ENCODE measurements around the gene SPPL3.
"Not testable (repeated sequence)": the region's sequence is repeated elsewhere in the genome, so short reads cannot be mapped to it uniquely, and the experiment has no call there.

Gene SPPL3

GRCh38 chr12:120904197-120904773 is at the start of gene SPPL3:
TSS of gene SPPL3 (minus strand) at chr12:120904358. CDS start at chr12:120903867, 491 bp downstream.
- Histone ChIP-seq H3K9ac (ENCODE audit: low read length) (peak within 1 kb of the TSS; percentile 88), H3K4me2 (ENCODE audit: low read depth, low read length, poor library complexity, severe bottlenecking) (peak within 1 kb of the TSS; percentile 80), H2AFZ (ENCODE audit: low read depth, low read length, severe bottlenecking) (peak within 1 kb of the TSS; percentile 74), H3K27me3 (ENCODE audit: low read length) (no peaks in the 10 kb centered on the region), H4K20me1 (ENCODE audit: low read depth, low read length) (peaks cover 6% of the 10 kb centered on the region; the same call in 1 of the 2 replicates), H3F3A (ENCODE audit: insufficient read depth) (no peaks in the 10 kb centered on the region; the same call in 1 of the 2 replicates), H3K27ac (ENCODE audit: low read depth, low read length) (peak within 1 kb of the TSS; percentile 64), H3K4me3 (ENCODE audit: insufficient read depth, low read length, poor library complexity, severe bottlenecking) (peak within 1 kb of the TSS; percentile 94), H3K79me2 (ENCODE audit: insufficient read depth, low read length) (peaks cover 44% of the 10 kb centered on the region), H3K9me3 (ENCODE audit: insufficient read depth, low read length) (no peaks in the 10 kb centered on the region), H3K9me2 (replicated peaks; ENCODE audit: insufficient read depth, low read length) (no peaks in the 10 kb centered on the region), H3K36me3 (ENCODE audit: low read length) (no peaks in the 10 kb centered on the region)
- TF ChIP-seq CTCF (IDR thresholded peaks at IDR 0.05; ENCODE audit: insufficient read depth, low read length, poor library complexity, severe bottlenecking), result no peak
- TF ChIP-seq EZH2phosphoT487 (conservative IDR thresholded peaks at IDR 0.05; ENCODE audit: low read length), result no peak

GRCh38 chr12:120950807-120951206 is 46.6 kb upstream of the SPPL3 start:
- H3F3A ChIP-seq (ENCODE audit: insufficient read depth), result no peaks in the 10 kb centered on the region
- H3K36me3 ChIP-seq (ENCODE audit: low read length), result no peaks in the 10 kb centered on the region
- no peak overlapping the region for H2AFZ ChIP-seq (ENCODE audit: low read depth, low read length, severe bottlenecking)
- H3K4me2 ChIP-seq (ENCODE audit: low read depth, low read length, poor library complexity, severe bottlenecking), result no peak overlapping the region
- H3K27me3 ChIP-seq (ENCODE audit: low read length), result no peaks in the 10 kb centered on the region
- H4K20me1 ChIP-seq (ENCODE audit: low read depth, low read length), result no peaks in the 10 kb centered on the region
- no peak overlapping the region for H3K4me3 ChIP-seq (ENCODE audit: insufficient read depth, low read length, poor library complexity, severe bottlenecking)
- no peaks in the 10 kb centered on the region for H3K9me2 ChIP-seq (replicated peaks; ENCODE audit: insufficient read depth, low read length)
- no peak overlapping the region for H3K9ac ChIP-seq (ENCODE audit: low read length)
- TF ChIP-seq CTCF (IDR thresholded peaks at IDR 0.05; ENCODE audit: insufficient read depth, low read length, poor library complexity, severe bottlenecking) (no peak), EZH2phosphoT487 (conservative IDR thresholded peaks at IDR 0.05; ENCODE audit: low read length) (no peak)
- no peaks in the 10 kb centered on the region for H3K79me2 ChIP-seq (ENCODE audit: insufficient read depth, low read length)
- no peaks in the 10 kb centered on the region for H3K9me3 ChIP-seq (ENCODE audit: insufficient read depth, low read length)
- no peak overlapping the region for H3K27ac ChIP-seq (ENCODE audit: low read depth, low read length)

- H3K36me3 ChIP-seq (ENCODE audit: low read length); H3K4me2 ChIP-seq (ENCODE audit: low read depth, low read length, poor library complexity, severe bottlenecking); H3K27me3 ChIP-seq (ENCODE audit: low read length); H4K20me1 ChIP-seq (ENCODE audit: low read depth, low read length); H3K27ac ChIP-seq (ENCODE audit: low read depth, low read length); H3F3A ChIP-seq (ENCODE audit: insufficient read depth); H3K9me3 ChIP-seq (ENCODE audit: insufficient read depth, low read length); H3K9ac ChIP-seq (ENCODE audit: low read length); H3K79me2 ChIP-seq (ENCODE audit: insufficient read depth, low read length); H3K9me2 ChIP-seq (replicated peaks; ENCODE audit: insufficient read depth, low read length); H3K4me3 ChIP-seq (ENCODE audit: insufficient read depth, low read length, poor library complexity, severe bottlenecking); H2AFZ ChIP-seq (ENCODE audit: low read depth, low read length, severe bottlenecking): not testable (repeated sequence)
Observed at GRCh38 chr12:120950260-120950799, 46.2 kb upstream of the SPPL3 start.

GRCh38 chr12:120945516-120945915 is 41.4 kb upstream of the SPPL3 start:
- H3K9me2 ChIP-seq (replicated peaks; ENCODE audit: insufficient read depth, low read length); H3K9me3 ChIP-seq (ENCODE audit: insufficient read depth, low read length); H2AFZ ChIP-seq (ENCODE audit: low read depth, low read length, severe bottlenecking); H3K27ac ChIP-seq (ENCODE audit: low read depth, low read length); H3K36me3 ChIP-seq (ENCODE audit: low read length); H3K4me2 ChIP-seq (ENCODE audit: low read depth, low read length, poor library complexity, severe bottlenecking); H4K20me1 ChIP-seq (ENCODE audit: low read depth, low read length); H3K4me3 ChIP-seq (ENCODE audit: insufficient read depth, low read length, poor library complexity, severe bottlenecking); H3K27me3 ChIP-seq (ENCODE audit: low read length); H3K79me2 ChIP-seq (ENCODE audit: insufficient read depth, low read length); H3F3A ChIP-seq (ENCODE audit: insufficient read depth); H3K9ac ChIP-seq (ENCODE audit: low read length): not testable (repeated sequence)
